ENCODE results near the gene ANP32B.
"Not testable (repeated sequence)": the region's sequence is repeated elsewhere in the genome, so short reads cannot be mapped to it uniquely, and the experiment has no call there.

DNA sequence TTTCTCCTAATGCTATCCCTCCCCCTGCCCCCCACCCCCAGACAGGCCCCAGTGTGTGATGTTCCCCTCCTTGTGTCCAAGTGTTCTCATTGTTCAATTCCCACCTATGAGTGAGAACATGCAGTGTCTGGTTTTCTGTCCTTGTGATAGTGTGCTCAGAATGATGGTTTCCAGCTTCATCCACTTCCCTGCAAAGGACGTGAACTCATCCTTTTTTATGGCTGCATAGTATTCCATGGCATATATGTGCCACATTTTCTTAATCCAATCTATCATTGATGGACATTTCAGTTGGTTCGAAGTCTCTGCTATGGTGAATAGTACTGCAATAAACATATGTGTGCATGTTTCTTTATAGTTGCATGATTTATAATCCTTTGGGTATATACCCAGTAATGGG lies 37.7 kb upstream of the ANP32B start:
- TF ChIP-seq, protein P1, sequence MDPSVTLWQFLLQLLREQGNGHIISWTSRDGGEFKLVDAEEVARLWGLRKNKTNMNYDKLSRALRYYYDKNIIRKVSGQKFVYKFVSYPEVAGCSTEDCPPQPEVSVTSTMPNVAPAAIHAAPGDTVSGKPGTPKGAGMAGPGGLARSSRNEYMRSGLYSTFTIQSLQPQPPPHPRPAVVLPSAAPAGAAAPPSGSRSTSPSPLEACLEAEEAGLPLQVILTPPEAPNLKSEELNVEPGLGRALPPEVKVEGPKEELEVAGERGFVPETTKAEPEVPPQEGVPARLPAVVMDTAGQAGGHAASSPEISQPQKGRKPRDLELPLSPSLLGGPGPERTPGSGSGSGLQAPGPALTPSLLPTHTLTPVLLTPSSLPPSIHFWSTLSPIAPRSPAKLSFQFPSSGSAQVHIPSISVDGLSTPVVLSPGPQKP (IDR thresholded peaks at IDR 0.05; ENCODE audit: low read depth, low read length): not testable (repeated sequence)
- TF ChIP-seq, protein P2, sequence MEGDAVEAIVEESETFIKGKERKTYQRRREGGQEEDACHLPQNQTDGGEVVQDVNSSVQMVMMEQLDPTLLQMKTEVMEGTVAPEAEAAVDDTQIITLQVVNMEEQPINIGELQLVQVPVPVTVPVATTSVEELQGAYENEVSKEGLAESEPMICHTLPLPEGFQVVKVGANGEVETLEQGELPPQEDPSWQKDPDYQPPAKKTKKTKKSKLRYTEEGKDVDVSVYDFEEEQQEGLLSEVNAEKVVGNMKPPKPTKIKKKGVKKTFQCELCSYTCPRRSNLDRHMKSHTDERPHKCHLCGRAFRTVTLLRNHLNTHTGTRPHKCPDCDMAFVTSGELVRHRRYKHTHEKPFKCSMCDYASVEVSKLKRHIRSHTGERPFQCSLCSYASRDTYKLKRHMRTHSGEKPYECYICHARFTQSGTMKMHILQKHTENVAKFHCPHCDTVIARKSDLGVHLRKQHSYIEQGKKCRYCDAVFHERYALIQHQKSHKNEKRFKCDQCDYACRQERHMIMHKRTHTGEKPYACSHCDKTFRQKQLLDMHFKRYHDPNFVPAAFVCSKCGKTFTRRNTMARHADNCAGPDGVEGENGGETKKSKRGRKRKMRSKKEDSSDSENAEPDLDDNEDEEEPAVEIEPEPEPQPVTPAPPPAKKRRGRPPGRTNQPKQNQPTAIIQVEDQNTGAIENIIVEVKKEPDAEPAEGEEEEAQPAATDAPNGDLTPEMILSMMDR (IDR thresholded peaks at IDR 0.05): not testable (repeated sequence)
- not testable (repeated sequence) for TF ChIP-seq POLR2A (IDR thresholded peaks at IDR 0.05; ENCODE audit: low read length); SMC3 (IDR thresholded peaks at IDR 0.05)
